ENCODE data around the gene SRP72.

Gene SRP72

DNA sequence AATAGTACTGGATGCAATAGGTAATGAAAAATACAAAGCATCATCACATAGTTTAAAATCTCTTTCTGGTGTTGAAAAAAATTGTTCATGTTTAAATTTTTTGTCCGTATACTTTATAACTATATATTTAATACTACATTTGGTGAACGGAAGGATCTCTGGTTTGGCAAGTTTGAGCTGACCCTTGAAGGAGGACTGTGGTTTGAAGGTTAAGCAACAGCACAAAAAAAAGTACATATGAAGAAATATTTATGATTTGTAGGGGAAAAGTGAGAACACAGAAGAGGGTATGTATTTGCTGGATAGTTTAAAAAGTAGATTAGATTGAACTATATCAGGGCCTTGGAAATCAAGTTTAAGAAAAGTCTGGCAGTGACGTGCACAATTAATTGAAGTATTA lies 13.3 kb downstream of the SRP72 start:
- FAIRE-seq (no peak), DNase-seq (ENCODE audit: insufficient read length, low spot score) (no peak)
- TF ChIP-seq, protein P1, sequence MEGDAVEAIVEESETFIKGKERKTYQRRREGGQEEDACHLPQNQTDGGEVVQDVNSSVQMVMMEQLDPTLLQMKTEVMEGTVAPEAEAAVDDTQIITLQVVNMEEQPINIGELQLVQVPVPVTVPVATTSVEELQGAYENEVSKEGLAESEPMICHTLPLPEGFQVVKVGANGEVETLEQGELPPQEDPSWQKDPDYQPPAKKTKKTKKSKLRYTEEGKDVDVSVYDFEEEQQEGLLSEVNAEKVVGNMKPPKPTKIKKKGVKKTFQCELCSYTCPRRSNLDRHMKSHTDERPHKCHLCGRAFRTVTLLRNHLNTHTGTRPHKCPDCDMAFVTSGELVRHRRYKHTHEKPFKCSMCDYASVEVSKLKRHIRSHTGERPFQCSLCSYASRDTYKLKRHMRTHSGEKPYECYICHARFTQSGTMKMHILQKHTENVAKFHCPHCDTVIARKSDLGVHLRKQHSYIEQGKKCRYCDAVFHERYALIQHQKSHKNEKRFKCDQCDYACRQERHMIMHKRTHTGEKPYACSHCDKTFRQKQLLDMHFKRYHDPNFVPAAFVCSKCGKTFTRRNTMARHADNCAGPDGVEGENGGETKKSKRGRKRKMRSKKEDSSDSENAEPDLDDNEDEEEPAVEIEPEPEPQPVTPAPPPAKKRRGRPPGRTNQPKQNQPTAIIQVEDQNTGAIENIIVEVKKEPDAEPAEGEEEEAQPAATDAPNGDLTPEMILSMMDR (IDR thresholded peaks at IDR 0.05; ENCODE audit: insufficient read depth, missing control alignments), result no peak

DNA sequence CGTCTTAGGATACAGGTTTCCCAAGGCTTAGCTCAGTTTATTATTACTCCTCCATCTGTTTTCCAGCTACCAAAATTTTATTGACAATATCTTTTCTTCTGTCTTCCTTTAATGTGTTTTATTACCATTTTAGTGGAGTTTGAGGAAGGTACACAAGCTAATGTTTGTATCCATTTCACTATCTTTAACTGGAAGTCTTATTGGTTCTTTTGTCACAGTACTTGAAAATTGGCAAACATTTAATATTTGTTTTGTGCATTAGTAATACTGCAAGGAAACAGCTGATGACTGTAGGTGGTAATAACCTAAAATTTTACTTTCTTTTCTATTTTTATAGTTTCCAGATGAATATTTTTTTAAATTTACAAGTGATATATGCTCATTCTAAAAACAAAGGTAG lies 28.8 kb downstream of the SRP72 start:
- FAIRE-seq (no peak), DNase-seq (ENCODE audit: insufficient read length, low spot score) (no peak)
- TF ChIP-seq, protein P1 (IDR thresholded peaks at IDR 0.05; ENCODE audit: insufficient read depth, missing control alignments), result no peak

DNA sequence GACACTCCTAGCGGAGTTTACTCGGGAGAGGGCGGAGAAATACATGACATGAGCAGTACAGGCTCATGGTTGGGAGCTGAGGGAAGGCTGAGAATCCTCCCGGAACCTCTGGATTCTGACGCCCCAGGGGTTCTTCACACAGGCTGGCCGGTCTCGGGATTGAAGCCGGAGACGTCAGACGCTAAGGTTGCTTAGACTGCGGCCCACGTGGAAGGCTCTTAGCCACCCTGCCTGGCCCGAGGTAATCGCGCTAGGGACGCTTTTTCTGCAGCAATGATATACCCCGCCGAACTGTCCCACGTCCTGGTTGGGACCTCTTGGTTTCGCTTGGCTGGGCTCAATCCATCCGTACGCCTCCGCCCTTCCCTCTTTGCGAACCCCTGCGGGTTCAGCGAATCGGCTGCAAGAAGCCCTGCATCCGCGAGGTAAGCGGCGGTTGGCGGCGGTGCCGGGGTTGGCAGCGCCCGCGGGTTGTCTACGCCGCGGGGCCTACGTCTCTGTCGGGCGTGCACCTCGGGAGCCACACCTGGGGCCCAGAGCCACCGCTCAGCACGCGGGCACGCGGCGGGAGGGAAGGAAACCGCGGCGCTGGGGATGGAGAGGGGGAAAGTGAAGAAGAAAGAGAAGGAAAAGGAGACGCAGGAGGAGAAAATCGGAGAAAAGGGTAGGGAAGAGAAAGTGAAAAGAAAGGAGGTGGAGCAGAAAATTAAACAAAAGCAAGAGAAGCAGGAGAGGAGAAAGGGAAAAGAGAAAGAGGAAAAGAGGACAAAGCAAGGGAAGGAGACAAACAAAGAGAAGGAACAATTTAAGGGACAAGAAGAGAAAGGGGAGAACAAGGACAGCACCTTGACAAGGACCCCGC lies 38.1 kb downstream of the SRP72 start, which contains the start of gene ARL9:
Gene ARL9, plus strand, starts transcription at position 523 of the 862 bp plus-strand sequence. Its CDS starts 72 bp downstream, at position 595.
- FAIRE-seq (no peak), DNase-seq (ENCODE audit: insufficient read length, low spot score) (no peak)
- TF ChIP-seq, protein P1 (IDR thresholded peaks at IDR 0.05; ENCODE audit: insufficient read depth, missing control alignments), result no peak

DNA sequence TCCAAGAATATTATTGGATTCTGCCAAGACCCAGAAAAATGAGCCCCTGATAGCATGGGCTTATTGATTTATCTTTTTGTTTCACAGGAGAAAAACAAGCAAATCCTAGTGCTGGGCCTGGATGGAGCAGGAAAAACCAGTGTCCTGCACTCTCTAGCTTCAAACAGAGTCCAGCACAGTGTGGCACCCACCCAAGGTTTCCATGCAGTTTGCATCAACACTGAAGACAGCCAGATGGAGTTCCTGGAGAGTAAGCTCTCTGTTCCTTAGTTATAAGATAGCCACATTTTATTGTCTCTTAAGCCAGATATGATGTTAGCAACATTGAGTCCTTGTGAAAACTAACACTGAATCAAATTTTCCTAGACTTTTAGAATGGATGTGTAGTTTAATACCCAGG lies 43.7 kb downstream of the SRP72 start:
- FAIRE-seq (no peak), DNase-seq (ENCODE audit: insufficient read length, low spot score) (no peak)
- TF ChIP-seq, protein P1 (IDR thresholded peaks at IDR 0.05; ENCODE audit: insufficient read depth, missing control alignments), result no peak

DNA sequence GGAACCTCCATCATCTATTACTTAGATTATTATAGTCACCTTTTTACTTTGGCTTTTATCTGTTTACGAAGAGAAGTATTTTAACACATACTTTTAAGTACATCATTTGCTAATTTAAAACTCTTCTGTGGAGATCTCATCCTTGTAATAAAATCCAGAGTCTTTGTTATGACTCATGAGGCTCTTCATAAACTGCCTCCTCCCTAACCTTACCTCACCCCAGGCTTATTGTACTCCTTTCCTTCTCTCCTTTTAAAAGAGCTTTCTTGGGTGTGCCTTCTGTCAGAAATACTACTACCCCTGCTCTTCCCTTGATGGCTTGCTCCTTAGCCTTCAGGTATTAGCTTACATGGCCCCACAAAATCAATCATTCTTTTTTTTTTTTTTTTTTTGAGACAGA lies 44.7 kb downstream of the SRP72 start:
- FAIRE-seq (no peak), DNase-seq (ENCODE audit: insufficient read length, low spot score) (no peak)
- TF ChIP-seq, protein P1 (IDR thresholded peaks at IDR 0.05; ENCODE audit: insufficient read depth, missing control alignments), result no peak

DNA sequence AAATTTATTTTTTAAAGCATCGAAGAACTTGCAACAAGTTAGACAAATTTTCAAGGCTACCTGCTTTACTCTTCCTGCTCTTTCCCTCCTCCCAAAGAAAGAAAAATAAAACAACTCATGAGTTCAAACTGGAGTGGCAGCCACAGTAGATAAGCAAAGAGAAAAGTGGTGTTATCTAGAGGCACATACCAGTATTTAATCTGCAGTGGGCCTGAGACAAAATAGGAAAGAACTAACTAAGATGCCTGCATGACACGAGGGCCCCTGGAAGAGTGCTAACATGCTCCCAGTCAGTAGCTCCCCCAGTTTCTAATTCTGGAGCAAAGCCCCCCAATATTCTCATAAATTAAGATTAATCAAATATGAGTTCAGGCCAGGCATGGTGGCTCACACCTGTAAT lies 46.1 kb downstream of the SRP72 start:
- TF ChIP-seq, protein P1 (IDR thresholded peaks at IDR 0.05; ENCODE audit: insufficient read depth, missing control alignments), result no peak
- no peak for DNase-seq (ENCODE audit: insufficient read length, low spot score)
- FAIRE-seq, result no peak
